Femur (tissue), 1 donor: ENCODE data around the gene ACER2.
"Not testable (repeated sequence)": the region's sequence is repeated elsewhere in the genome, so short reads cannot be mapped to it uniquely, and the experiment has no call there.

Experiments used
- DNase-seq: peaks from one replicate; pipeline ENCODE4 v3.0.0-alpha.2; 2017

Gene ACER2

GRCh38 chr9:19408693-19409400, at the start of gene ACER2:
Gene ACER2 (plus strand): TSS chr9:19409009. CDS start chr9:19409085, 76 bp downstream.
- peak; percentile 94 for DNase-seq

- DNase-seq, result no peak
These were observed 39.7 kb upstream of the ACER2 start for GRCh38 chr9:19369107-19369506.

- DNase-seq, result no peak
These were observed 36.9 kb upstream of the ACER2 start for GRCh38 chr9:19371942-19372341.

- no peak for DNase-seq
These were observed 36.2 kb upstream of the ACER2 start for GRCh38 chr9:19372567-19372966.

GRCh38 chr9:19373527-19373926, 35.3 kb upstream of the ACER2 start:
- no peak for DNase-seq

GRCh38 chr9:19375538-19375937, 33.3 kb upstream of the ACER2 start:
- DNase-seq, result no peak

- DNase-seq, result no peak
These were observed 31.9 kb upstream of the ACER2 start for GRCh38 chr9:19376931-19377330.

GRCh38 chr9:19378164-19378563, 30.6 kb upstream of the ACER2 start:
- no peak for DNase-seq

- DNase-seq, result no peak
These were observed 30.2 kb upstream of the ACER2 start for GRCh38 chr9:19378647-19379046.

GRCh38 chr9:19379283-19379682, 29.5 kb upstream of the ACER2 start:
- no peak for DNase-seq

GRCh38 chr9:19379697-19380046, 29.1 kb upstream of the ACER2 start:
- DNase-seq, result no peak

GRCh38 chr9:19380826-19381075, 28.1 kb upstream of the ACER2 start:
- no peak for DNase-seq

- DNase-seq, result no peak
These were observed 27.2 kb upstream of the ACER2 start for GRCh38 chr9:19381656-19382055.

- DNase-seq, result not testable (repeated sequence)
These were observed 23.6 kb upstream of the ACER2 start for GRCh38 chr9:19385212-19385611.

- DNase-seq, result no peak
These were observed 22.9 kb upstream of the ACER2 start for GRCh38 chr9:19385786-19386501.

- DNase-seq, result no peak
These were observed 22.2 kb upstream of the ACER2 start for GRCh38 chr9:19386502-19387044.

GRCh38 chr9:19387317-19387716, 21.5 kb upstream of the ACER2 start:
- DNase-seq, result no peak

GRCh38 chr9:19389539-19389938, 19.3 kb upstream of the ACER2 start:
- not testable (repeated sequence) for DNase-seq

- no peak for DNase-seq
These were observed 11.0 kb upstream of the ACER2 start for GRCh38 chr9:19397845-19398244.

- not testable (repeated sequence) for DNase-seq
These were observed 5.6 kb upstream of the ACER2 start for GRCh38 chr9:19403231-19403630.

- DNase-seq, result no peak
These were observed 4.3 kb upstream of the ACER2 start for GRCh38 chr9:19404283-19405075.

GRCh38 chr9:19405771-19406170, 3.0 kb upstream of the ACER2 start:
- DNase-seq, result no peak

- DNase-seq, result no peak
These were observed 505 bp upstream of the ACER2 start for GRCh38 chr9:19408316-19408692.
